ENCODE measurements around the gene PRAC2. TPM values are rescaled to one million over a fixed set of nuclear protein-coding genes. Genes with fewer than 3 reads are reported as not detected.

PRAC2 gene
- total and polyA plus RNA-seq, 2 of the 8 experiments (the other 6 are each of a cell fraction or from before 2014, with no cell fraction given) = not detected

DNA sequence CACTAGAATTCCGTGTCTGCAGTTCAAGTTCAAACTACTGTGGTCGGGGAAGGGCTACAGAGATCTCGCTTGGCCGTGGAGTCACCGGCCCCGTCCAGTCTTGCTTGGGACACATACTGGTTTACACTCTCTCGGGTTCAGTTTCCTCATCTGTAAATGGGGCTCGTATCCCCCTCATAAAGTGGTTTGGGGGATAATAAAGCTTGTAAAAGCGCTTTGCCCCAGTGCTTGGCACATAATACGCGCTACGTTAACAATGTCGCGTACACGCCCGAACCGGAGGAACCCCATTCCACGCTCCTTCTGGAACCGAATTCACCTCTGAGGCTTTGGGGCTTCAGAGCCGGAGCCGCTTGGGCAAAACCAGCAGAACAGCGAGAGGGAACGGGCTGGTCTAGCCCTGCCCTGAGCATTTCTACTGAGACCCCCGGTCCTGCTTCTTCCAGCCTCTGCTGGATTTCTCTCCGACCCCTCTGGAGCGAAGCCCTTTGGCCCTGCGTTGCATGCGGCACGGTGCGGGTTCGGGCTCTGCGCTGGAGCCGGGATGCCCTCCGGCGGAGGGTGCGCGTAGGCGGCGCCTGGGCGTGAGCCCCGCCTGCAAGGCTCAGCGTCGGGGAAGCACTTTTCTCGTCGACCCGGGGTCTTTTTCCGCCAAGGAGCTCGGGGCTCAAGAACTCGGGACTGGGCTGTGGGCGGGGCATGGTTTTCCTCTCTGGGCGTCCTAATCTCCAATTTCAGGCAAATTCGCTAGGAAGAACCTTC, 31.7 kb downstream of the PRAC2 start (continued):
- peak; percentile 84; the same call in 1 of the 2 replicates for TF ChIP-seq CBX8 (IDR thresholded peaks at IDR 0.05; ENCODE audit: borderline replicate concordance, low read depth, low read length)
- TF ChIP-seq CREB1 (IDR thresholded peaks at IDR 0.05) = no peak
- peak in 1 of 2 experiments; percentile 17; a peak in 2 of 4 replicates for TF ChIP-seq RAD21 (IDR thresholded peaks at IDR 0.05 in 1 of 2, conservative IDR thresholded peaks at IDR 0.05 in 1 of 2; ENCODE audit: low read depth in 2 of 2, low read length in 2 of 2)
- no peak for TF ChIP-seq MAFK (IDR thresholded peaks at IDR 0.05; ENCODE audit: low read depth, low read length)
- TF ChIP-seq RNF2 (IDR thresholded peaks at IDR 0.05; ENCODE audit: borderline replicate concordance, low read depth, low read length, missing control alignments, poor library complexity, severe bottlenecking) = peak; percentile 91
- TF ChIP-seq ZNF274 (IDR thresholded peaks at IDR 0.05; ENCODE audit: borderline replicate concordance, extremely low read depth, low read length) = no peak

Data from H1 (cell line).